GM06990 (cell line): ENCODE measurements around the gene PPP6R2.

Experiments used
- DNase-seq: peaks from one replicate; pipeline ENCODE4 v3.0.0-alpha.2; 2011; ENCODE audit not compliant: insufficient read length; ENCODE audit errors: extremely low read depth
- H3K27me3 ChIP-seq: replicated peaks from 2 replicates; pipeline ENCODE4 v1.6.0; 2011; ENCODE audit warnings: low read length; ENCODE audit not compliant: control insufficient read depth, insufficient read depth
- H3K36me3 ChIP-seq: 2 replicates; pipeline ENCODE4 v1.5.1; 2011; ENCODE audit warnings: low read length; ENCODE audit not compliant: control insufficient read depth, insufficient read depth
- H3K4me3 ChIP-seq: replicated peaks from 2 replicates; pipeline ENCODE4 v1.5.1; 2011; ENCODE audit warnings: low read depth, mild to moderate bottlenecking, control low read depth, low read length
- CTCF ChIP-seq: IDR thresholded peaks from 2 replicates; pipeline ENCODE4 v1.5.1; 2011; ENCODE audit warnings: low read length, control low read depth, mild to moderate bottlenecking, inconsistent platforms; ENCODE audit not compliant: insufficient read depth, poor library complexity, severe bottlenecking

Gene PPP6R2

GRCh38 chr22:50416996-50417395 lies 73.9 kb downstream of the PPP6R2 start:
- no peak for TF ChIP-seq CTCF
- H3K36me3 ChIP-seq, result peaks cover 47% of the 10 kb centered on the region

GRCh38 chr22:50417411-50418210 lies 74.5 kb downstream of the PPP6R2 start:
- DNase-seq, result no peak
- H3K27me3 ChIP-seq, result no peaks in the 10 kb centered on the region
- TF ChIP-seq CTCF, result no peak
- H3K4me3 ChIP-seq, result no peak overlapping the region
- H3K36me3 ChIP-seq, result peaks cover 50% of the 10 kb centered on the region

More at GRCh38 chr22:50416996-50417395, 73.9 kb downstream of the PPP6R2 start:
- H3K4me3 ChIP-seq, result no peak overlapping the region
- H3K27me3 ChIP-seq, result no peaks in the 10 kb centered on the region
- no peak for DNase-seq

- no peak for DNase-seq
- H3K4me3 ChIP-seq, result no peak overlapping the region
- peaks cover 59% of the 10 kb centered on the region for H3K36me3 ChIP-seq
- H3K27me3 ChIP-seq, result no peaks in the 10 kb centered on the region
- TF ChIP-seq CTCF, result no peak
Observed at GRCh38 chr22:50418624-50419023, 75.5 kb downstream of the PPP6R2 start.

- no peak for TF ChIP-seq CTCF
- no peak for DNase-seq
- H3K4me3 ChIP-seq, result no peak overlapping the region
- no peaks in the 10 kb centered on the region for H3K27me3 ChIP-seq
- H3K36me3 ChIP-seq, result peaks cover 58% of the 10 kb centered on the region
Observed at GRCh38 chr22:50419116-50419515, 76.0 kb downstream of the PPP6R2 start.

- H3K36me3 ChIP-seq, result peaks cover 51% of the 10 kb centered on the region
- no peak for DNase-seq
- no peak overlapping the region for H3K4me3 ChIP-seq
- H3K27me3 ChIP-seq, result no peaks in the 10 kb centered on the region
- no peak for TF ChIP-seq CTCF
Observed at GRCh38 chr22:50420015-50420414, 76.9 kb downstream of the PPP6R2 start.
